ENCODE results near the gene UBE2E2. TPM values are rescaled to one million over a fixed set of nuclear protein-coding genes. Genes with fewer than 3 reads are reported as not detected.
A peak's percentile ranks its signal among the peaks of the same experiment; 100 is the strongest.

Gene UBE2E2
- total RNA-seq, 2 experiments from 2014 or later, result 16.5 to 23.2 TPM

DNA sequence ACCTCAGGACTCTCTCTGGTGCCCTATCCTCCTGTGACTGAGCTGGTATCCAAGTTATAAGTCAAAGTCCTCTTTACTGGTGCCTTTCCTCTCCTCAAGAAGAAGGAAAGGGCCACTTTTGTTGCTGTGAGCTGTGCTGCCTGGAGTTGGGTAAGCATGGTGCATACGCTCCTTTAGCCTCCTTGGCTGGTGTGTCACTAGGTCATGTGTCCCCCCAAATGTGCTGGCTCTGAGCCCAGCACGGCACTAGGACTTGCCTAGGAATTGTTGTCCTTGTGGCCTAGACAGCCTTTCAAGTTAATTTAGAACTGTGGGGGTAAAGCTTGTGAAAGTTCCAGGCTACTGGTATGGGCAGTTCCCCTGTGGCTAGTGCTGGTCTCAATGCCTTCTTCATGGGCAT is 113.8 kb downstream of the UBE2E2 start:
- Mint-ChIP-seq H3K9me3 (peaks cover 18% of the 10 kb centered on the region), H3K4me1 (ENCODE audit: low read depth) (peaks cover 19% of the 10 kb centered on the region), H3K27ac (no peak overlapping the region), H3K4me3 (no peak overlapping the region), H3K27me3 (no peaks in the 10 kb centered on the region), H3K36me3 (ENCODE audit: low read depth) (peaks cover 10% of the 10 kb centered on the region)
- TF ChIP-seq, protein P1, sequence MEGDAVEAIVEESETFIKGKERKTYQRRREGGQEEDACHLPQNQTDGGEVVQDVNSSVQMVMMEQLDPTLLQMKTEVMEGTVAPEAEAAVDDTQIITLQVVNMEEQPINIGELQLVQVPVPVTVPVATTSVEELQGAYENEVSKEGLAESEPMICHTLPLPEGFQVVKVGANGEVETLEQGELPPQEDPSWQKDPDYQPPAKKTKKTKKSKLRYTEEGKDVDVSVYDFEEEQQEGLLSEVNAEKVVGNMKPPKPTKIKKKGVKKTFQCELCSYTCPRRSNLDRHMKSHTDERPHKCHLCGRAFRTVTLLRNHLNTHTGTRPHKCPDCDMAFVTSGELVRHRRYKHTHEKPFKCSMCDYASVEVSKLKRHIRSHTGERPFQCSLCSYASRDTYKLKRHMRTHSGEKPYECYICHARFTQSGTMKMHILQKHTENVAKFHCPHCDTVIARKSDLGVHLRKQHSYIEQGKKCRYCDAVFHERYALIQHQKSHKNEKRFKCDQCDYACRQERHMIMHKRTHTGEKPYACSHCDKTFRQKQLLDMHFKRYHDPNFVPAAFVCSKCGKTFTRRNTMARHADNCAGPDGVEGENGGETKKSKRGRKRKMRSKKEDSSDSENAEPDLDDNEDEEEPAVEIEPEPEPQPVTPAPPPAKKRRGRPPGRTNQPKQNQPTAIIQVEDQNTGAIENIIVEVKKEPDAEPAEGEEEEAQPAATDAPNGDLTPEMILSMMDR (IDR thresholded peaks at IDR 0.05), result no peak
- DNase-seq (no peak), ATAC-seq (no peak)
- ChIA-PET POLR2A (interaction anchor here (0.6 kb wide), 1 partner anchor 65 kb away, joined by 3 read pairs; no protein-coding TSS in a partner anchor), CTCF (interaction anchor here (0.5 kb wide), 1 partner anchor 696 kb away, joined by 3 read pairs; no protein-coding TSS in a partner anchor)
- intact Hi-C loops (cut with micrococcal nuclease), result no loop called here

DNA sequence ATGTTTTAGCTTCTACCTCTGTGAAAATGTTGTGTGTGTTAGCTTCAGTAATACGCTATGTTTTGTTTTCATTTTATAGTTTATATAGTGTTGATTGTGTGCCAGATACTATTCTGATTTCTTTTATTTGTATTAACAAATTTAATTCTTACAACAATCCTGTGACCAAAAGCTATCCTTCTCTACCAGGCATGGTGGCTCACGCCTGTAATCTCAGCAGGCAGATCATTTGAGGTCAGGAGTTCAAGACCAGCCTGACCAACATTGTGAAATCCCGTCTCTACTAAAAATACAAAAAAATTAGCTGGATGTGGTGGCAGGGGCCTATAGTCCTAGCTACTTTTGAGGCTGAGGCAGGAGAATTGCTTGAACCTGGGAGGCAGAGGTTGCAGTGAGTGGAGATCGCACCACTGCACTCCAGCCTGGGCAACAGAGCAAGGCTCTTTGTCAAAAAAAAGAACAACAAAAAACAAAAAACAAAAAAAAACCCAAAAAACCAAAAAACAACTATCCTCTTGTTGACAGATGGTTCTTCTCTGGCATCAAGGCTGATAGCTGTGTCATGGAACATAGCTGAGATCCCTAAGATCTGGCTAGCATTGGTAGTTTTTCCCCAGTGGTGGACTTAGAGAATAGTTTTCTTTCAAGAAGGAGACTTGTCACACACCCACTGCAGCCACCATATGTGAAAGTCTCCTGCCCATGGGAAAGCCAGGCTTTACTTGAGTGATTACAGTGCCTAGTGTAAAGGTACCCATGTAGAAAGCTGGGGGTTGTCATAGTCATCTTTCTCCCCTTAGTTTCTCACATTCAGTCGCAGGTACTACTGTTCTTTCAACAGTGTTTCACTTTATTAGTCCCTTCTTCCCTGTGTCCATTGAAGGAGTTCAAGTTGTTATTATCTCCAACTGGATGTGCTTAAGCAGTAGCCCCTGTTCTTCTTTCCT is 116.5 kb downstream of the UBE2E2 start:
- peaks cover 16% of the 10 kb centered on the region for H3K9me3 Mint-ChIP-seq
- peaks cover 8% of the 10 kb centered on the region for H3K36me3 Mint-ChIP-seq (ENCODE audit: low read depth)
- H3K27me3 Mint-ChIP-seq, result no peaks in the 10 kb centered on the region
- H3K4me3 Mint-ChIP-seq, result no peak overlapping the region
- POLR2A ChIA-PET, result no interaction called here
- H3K4me1 Mint-ChIP-seq (ENCODE audit: low read depth), result peaks cover 20% of the 10 kb centered on the region
- ATAC-seq, result no peak
- TF ChIP-seq, protein P1 (IDR thresholded peaks at IDR 0.05), result no peak
- H3K27ac Mint-ChIP-seq, result no peak overlapping the region
- DNase-seq, result no peak
- CTCF ChIA-PET, result interaction anchor here (0.6 to 1.0 kb wide), 2 partner anchors 16 to 17 kb away, joined by 3 read pairs; no protein-coding TSS in a partner anchor
- intact Hi-C loops (cut with micrococcal nuclease), result no loop called here

- Mint-ChIP-seq H3K9me3 (peaks cover 11% of the 10 kb centered on the region), H3K27me3 (no peaks in the 10 kb centered on the region), H3K36me3 (ENCODE audit: low read depth) (peaks cover 8% of the 10 kb centered on the region), H3K27ac (no peak overlapping the region), H3K4me1 (ENCODE audit: low read depth) (peaks cover 22% of the 10 kb centered on the region), H3K4me3 (no peak overlapping the region)
- ChIA-PET POLR2A (no interaction called here), CTCF (no interaction called here)
- intact Hi-C loops (cut with micrococcal nuclease), result no loop called here
- no peak for ATAC-seq
- no peak for DNase-seq
- TF ChIP-seq, protein P1 (IDR thresholded peaks at IDR 0.05), result no peak
Measured at GRCh38 chr3:23320586-23321570, 117.8 kb downstream of the UBE2E2 start.

DNA sequence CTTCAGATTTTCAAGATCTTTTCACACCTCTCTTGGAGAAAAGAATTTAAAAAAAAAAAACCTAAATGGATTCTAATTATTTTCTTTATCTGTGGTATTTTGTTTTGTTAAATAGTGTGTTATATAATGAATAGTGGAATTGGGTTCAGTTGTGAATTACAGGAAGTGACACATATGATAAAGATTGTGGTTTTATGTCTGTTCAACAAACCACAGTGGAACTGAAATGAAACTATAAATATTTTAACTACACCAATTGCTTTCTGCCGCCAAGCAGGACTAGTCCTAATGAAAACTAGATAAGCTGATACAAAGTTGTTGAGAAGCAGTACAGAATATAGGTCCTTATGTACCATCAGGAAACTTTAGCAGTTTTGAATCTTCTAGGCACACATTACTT is 121.6 kb downstream of the UBE2E2 start:
- no peak for DNase-seq
- POLR2A ChIA-PET, result interaction anchor here (0.8 to 0.9 kb wide), 2 partner anchors 32 to 164 kb away, joined by 3 read pairs; no protein-coding TSS in a partner anchor
- intact Hi-C loops (cut with micrococcal nuclease), result no loop called here
- no peaks in the 10 kb centered on the region for H3K27me3 Mint-ChIP-seq
- ATAC-seq, result peak; percentile 45
- TF ChIP-seq, protein P1 (IDR thresholded peaks at IDR 0.05), result no peak
- peaks cover 3% of the 10 kb centered on the region for H3K36me3 Mint-ChIP-seq (ENCODE audit: low read depth)
- peaks cover 27% of the 10 kb centered on the region for H3K4me1 Mint-ChIP-seq (ENCODE audit: low read depth)
- no peak overlapping the region for H3K27ac Mint-ChIP-seq
- peaks cover 4% of the 10 kb centered on the region for H3K9me3 Mint-ChIP-seq
- CTCF ChIA-PET, result interaction anchor here (0.9 kb wide), 1 partner anchor 48 kb away, joined by 3 read pairs; no protein-coding TSS in a partner anchor
- no peak overlapping the region for H3K4me3 Mint-ChIP-seq
